ENCODE data around the gene TAAR6.
"Not testable (repeated sequence)": the region's sequence is repeated elsewhere in the genome, so short reads cannot be mapped to it uniquely, and the experiment has no call there.

Gene TAAR6, protein sequence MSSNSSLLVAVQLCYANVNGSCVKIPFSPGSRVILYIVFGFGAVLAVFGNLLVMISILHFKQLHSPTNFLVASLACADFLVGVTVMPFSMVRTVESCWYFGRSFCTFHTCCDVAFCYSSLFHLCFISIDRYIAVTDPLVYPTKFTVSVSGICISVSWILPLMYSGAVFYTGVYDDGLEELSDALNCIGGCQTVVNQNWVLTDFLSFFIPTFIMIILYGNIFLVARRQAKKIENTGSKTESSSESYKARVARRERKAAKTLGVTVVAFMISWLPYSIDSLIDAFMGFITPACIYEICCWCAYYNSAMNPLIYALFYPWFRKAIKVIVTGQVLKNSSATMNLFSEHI

DNA sequence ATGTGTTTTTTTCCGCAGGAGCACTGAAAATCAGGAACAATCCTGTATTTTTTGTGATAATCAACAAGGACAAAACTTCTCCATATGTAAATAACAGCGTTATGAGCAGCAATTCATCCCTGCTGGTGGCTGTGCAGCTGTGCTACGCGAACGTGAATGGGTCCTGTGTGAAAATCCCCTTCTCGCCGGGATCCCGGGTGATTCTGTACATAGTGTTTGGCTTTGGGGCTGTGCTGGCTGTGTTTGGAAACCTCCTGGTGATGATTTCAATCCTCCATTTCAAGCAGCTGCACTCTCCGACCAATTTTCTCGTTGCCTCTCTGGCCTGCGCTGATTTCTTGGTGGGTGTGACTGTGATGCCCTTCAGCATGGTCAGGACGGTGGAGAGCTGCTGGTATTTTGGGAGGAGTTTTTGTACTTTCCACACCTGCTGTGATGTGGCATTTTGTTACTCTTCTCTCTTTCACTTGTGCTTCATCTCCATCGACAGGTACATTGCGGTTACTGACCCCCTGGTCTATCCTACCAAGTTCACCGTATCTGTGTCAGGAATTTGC is at the start of gene TAAR6:
TAAR6 (plus strand) TSS at position 102 of the 557 bp plus-strand sequence; CDS start at position 102, 0 bp downstream.
- DNase-seq = no peak

DNA sequence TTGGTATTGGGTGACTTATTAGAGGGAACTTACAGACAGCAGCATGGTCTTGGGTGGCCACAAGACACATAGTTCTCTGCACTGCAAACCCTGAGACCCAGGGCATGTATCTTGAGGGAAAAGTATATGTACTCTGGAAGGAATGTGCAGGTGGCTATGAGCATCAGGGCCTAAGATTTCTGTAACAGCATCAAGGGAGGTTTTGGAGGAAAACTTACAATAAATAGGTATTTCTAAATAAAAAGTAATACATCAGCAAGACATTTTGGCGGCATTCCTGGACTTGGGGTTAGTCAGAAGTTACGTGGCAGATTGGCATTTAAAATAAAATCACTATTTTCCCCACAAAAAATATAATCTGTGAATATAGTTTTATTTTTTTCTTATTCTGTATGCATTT is 49.2 kb upstream of the TAAR6 start:
- DNase-seq = no peak

DNA sequence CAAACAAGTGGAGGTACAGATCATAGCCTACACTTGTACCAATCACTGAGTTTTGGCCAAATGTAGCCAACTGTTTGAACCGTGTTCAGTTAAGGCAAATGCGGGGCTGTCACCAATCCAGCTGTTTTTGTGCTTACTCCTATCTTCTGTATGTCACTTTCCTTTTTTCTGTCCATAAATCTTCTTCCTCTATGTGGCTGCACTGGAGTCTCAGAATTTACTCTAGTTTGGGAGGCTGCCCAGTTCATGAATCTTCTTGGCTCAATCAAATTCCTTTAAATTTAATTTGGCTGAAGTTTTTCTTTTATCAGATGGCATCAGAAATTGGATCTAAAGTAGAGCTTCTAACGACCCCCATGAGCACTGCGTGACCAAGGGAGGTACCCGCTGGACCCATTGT is 45.5 kb upstream of the TAAR6 start:
- no peak for DNase-seq

DNA sequence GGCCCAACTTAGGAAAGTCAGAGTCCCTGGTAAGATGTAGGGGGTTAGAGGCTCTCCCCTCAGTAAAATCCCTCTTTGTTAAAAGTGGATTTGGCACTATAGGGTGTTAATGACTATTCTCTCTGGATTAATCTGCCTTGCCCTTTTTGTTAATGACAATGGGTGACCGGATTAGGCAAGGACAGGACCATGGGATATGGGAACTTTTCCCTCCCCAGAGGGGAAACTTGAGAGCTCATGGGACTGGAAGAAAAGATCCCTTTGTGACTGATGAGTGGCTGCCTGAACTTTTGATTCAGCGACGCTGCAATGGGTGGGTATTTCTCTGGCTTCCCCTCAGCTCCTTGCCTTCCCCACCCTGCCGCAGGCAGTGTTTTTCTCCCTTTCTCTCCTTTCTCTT is 44.3 kb upstream of the TAAR6 start:
- no peak for DNase-seq

DNA sequence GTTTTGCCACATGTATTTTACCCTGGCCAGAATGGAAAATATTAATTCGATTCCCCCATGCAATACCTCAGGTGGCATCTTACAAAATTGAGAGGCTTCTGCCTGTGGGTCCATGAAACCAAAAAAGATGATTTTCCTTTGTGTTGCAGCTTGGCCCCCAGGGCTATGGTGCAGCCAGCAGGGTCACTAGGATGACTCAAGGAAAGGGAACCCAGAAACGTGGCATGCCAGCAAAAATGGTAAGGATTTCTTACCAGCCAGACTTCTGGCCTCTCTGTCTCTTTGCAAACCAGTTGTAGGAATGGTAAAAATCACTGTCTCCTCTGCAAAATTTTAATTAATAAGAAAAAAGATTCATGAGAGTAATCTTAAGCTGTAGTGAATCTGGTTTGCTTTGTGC is 43.7 kb upstream of the TAAR6 start:
- no peak for DNase-seq

DNA sequence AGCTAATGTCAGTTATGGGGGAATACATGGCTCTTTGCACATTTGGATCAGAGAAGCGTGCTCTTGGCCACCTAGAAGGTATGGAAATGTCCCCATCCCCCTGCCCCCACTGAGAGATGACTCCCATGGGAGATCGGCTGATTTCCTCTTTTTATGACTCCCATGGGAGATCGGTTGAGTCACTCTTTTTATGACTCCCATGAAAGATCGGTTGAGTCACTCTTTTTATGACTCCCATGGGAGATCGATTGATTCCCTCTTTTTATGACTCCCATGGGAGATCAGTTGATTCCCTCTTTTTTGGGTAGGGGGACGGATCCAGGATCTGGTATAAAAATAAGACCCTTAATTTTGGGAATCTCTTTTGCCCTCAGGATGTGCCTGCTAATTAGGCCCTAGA is 42.3 kb upstream of the TAAR6 start:
- DNase-seq = no peak

DNA sequence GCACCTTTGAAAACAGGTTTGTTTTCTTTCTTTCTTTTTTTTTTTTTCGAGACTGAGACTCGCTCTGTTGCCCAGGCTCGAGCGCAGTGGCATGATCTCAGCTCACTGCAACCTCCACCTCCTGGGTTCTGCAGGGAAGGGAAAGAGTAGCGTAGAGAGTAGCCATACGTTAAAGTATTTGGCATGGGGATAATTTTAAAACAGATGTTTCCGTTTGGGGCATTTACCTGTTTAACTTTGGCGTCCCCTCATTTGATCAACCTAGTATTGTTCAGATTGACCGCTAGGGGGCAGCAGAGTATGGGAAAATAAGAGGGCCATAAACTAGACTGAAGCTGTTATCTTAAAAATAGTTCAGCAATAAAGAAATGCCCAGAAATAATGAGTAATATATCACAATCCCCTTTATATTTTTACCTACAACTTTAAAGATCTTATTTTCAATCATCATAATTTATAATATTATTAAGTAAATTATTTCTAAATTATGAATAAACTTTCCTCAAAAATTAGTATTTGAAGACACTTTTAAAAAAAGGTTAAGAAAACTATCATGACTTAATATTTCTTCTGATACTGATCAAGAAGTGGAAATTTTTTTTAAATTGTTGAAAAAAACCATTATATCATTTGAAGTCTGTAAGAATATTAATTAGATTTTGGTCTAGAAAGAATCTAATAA is 39.7 kb upstream of the TAAR6 start:
- peak; percentile 46 for DNase-seq

DNA sequence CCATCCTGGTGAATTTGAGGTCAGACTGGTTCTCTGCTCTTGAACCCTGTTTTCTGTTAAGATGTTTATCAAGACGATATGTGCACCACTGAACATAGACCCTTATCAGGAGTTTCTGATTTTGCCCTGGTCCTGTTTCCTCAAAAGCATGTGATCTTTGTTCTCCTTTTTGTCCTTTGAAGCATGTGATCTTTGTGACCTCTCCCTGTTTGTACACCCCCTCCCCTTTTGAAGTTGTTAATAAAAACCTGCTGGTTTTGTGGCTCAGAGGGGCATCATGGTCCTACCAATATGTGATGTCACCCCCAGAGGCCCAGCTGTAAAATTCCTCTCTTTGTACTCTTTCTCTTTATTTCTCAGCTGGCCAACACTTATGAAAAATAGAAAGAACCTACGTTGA is 35.6 kb upstream of the TAAR6 start:
- DNase-seq = not testable (repeated sequence)

DNA sequence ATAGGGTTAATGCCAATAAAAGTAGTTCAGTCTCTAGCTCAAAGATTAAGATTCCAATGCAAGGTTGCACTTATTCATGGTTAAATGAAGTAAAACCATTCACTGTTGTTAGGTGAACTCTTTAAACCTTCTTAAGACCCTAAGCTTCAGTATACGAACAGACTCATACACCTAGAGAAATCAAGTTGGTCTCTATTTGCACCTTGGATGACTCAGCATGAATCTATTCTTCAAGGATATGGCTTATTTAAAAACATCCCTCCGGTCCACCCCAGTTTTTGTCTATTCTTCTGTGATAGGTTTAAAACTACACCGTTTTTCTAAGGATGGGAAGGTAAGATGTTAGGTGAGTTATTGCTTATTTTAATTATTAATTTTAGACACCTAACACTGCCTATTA is 33.0 kb upstream of the TAAR6 start:
- DNase-seq = no peak

DNA sequence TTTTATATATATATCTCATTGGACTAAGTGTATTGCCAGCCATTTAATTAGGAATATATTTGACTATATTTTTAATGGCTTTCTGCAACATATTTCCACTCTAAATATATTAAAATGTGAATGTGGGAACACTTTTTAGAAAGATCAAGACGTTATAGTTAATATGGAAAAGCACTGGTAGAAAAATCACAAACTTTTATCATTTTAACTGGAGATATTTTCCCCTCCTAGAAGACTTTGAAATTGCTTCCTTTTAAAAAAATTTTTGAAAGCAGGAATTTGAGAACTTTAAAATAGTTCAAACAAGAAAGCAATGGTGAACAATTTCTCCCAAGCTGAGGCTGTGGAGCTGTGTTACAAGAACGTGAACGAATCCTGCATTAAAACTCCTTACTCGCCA is 32.1 kb upstream of the TAAR6 start, which contains the start of gene TAAR9:
TAAR9 (plus strand) TSS at position 301 of the 400 bp plus-strand sequence; CDS start at position 314, 13 bp downstream.
- no peak for DNase-seq

DNA sequence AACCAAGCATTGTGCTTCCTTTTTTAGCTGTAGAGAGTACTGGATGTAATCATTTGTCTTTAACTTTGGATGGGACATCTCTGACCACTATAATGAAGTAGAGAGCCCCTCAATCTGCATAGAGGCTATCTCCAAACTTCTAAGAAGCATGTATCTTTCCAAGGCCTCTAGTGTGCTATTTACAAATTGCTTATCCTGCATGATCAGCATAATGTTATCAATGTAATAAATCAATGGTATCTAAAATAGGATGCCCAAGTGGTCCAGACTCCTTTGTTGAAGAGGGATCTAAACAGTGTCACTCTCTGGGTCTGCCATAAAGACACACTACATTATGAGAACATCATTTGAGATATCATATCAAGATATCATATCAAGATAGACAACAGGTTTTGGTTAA is 25.3 kb upstream of the TAAR6 start:
- no peak for DNase-seq

DNA sequence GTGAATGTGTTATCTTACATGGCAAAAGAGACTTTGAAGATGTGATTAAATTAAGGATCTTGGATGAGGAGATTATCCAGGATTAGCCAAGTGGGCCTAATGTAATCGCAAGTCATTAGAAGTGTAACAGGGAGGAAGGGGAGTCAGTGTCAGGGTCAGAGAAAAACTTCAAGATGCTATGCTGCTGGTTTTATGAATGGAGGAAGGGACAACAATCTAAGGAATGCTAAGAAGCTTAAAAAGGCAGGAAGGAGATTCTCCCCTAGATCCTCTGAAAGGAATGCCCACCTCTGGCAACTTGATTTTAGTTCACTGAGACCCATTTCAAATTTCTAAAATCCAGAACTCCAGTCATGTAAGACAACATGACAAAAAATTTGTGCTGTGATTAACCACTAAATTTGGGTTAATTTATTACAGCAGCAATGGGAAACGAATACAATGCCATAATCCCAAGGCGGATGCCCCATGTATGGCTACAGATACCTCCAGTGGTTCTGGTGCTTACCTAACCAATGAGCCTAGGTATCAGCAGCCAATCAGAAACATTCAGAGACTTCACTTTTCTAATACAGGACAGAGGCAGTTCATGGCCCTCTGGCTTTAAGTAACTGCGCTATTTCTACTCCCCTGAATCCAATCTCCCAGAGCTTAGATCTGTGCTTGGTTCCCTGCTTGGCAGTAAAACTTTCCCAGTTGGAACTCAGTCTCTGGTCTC is 21.2 kb upstream of the TAAR6 start:
- DNase-seq = no peak

DNA sequence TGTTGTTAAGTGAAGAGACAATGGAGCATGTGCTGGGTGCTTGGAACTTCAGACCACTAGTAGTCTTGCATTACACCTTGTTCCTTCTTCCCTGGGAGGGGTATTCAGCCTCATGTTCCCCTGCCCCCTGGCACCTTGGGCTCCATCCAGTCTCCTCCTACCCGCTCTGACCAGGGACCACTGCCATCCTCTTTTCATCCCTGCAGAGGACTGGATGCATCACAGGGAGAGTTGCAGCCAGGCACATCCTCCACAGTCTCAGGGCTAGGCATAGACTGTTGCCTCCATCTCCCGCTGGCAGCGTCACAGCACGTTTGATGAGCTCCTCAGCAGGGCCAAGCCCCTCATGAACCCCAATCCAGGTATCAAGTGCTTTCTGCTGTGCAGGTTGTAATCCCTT is 18.9 kb upstream of the TAAR6 start:
- no peak for DNase-seq

DNA sequence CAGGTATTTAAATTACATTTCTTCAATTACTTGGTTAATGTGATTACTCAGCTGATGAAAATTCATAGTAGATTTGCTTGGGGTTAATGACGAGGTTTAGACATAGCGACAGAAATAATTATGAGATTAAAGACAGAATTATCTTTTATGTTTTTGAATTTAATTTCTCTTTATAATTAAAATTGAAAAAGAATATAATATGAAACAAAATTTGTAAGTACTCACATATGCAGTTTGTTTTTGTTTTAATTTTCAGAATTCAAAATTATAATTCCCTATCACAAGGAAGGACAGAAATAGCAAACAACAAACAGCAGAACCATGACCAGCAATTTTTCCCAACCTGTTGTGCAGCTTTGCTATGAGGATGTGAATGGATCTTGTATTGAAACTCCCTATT is 17.8 kb upstream of the TAAR6 start, which contains the start of gene TAAR8:
TAAR8 (plus strand) TSS at position 301 of the 400 bp plus-strand sequence; CDS start at position 322, 21 bp downstream.
- DNase-seq = no peak

DNA sequence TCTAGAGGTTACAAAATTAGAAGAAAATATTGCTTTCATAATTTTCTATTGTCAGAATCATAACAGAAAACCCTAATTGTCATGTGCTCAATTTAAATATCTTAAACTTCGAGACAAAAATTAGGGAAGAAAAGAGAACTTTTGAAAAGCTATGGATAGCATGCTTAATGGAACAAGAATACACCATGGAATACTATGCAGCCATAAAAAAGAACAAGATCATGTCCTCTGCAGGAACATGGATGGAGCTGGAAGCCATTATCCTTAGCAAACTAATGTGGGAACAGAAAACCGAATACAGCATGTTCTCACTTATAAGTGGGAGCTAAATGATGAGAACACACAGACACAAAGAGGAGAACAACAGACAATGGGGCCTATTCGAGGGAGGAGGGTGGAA is 10.0 kb upstream of the TAAR6 start:
- not testable (repeated sequence) for DNase-seq

DNA sequence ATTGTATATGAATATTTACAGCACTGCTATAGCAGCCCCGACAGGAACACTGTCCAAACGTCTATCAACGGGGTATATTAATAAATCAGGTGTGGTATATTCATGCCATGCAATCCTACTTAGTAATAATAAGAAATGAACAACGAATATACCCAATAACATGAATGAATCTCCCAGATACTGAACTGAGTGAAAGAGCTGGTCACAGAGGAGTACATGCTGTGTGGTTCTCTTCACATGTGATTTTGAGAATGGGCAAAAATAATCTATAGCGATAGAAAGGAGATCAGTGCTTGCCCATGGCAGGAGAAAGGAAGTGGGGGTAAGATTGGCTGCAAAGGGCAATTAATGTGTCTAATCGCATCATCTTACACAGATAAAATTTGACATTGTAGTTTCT is 3.7 kb upstream of the TAAR6 start:
- no peak for DNase-seq

DNA sequence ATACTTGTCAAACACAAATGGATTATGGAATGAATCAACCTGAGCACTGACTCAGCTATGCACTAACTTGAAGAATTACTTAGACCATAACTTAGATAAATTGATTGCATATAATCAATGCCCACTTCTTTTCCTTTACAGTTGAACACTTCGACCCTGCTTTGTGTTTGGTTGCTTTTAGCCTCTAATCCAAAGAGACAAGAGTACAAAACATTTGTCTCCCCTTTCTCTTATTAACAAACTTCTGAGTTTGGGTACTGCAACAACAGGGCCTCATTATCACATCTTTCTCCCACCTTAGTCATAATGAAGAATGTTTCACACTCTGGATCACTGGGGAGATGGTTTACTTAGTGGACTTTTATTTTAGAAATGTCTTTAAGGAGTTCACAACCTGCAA is 2.6 kb upstream of the TAAR6 start:
- DNase-seq = no peak

DNA sequence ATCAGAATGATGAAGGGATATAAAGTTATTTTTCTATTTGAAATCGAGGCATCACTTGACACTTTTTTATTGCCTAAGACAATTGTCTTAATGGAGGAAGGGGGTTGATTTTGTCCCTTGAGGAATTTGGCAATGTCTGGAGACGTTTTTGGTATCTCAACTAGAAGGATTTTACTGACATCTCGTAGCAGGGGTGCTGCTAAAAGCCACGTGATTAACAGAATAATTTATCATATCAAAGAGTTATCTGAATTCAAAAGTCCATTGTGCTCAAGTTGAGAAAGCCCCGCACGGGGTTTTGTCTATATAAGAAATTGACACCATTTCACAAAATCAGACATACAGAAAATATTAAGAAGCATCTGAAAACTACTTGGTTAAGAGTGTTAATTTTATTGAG is 1.5 kb upstream of the TAAR6 start:
- no peak for DNase-seq

DNA sequence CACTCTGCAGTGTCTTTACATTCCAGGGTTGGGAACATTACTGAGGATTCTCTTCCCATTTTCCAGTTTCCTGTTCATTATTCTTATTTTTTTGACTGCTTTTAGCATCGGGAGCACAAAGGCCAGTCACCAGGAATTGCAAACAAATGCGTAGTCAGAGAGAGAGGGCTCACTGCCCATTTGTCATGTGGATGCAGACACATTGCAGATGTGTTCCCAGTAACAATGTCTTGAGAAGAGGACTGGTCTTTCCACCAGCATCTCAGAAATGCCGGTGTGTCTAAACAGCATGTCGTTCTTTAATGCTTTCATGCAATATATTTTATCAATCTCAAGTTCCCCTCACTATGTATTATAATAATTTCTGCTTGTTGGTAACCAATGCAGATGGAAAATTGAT is 952 bp upstream of the TAAR6 start:
- DNase-seq = no peak

DNA sequence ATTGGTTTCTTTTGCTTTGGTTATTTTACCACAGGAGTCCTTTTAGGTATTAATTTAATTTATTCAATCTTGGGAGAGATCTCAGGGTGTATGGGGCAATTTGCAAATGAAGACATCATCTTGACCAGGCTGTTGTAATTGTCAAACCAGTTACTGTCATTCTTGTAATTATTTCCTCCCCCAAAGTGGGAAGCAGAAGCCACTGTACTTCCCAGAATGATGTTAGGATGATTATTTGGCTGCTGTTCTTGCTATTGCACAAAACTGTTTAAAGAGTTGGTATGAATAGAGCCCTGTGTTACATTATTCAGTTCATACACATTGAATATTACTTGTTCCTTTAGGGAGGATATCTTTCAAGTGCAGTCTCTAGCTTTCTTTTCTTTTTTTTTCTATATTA is 1.7 kb downstream of the TAAR6 start:
- DNase-seq = no peak

DNA sequence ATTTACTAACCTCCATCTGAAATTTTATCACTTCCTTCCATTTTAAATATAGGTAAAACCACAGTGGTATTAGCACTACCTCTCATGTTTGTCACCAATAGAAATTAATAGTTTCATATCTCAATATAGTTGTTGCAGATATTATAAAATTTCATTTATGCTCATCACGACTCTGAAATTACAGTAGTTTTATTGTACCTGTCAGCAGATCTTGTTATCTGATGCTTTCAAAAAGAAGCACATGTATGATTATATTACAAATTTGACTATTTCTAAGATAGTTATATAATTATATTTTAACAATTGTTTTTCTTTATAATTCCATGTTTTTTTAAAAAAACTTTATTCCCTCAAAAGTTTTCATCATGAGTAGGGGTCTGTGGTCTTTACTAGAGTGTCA is 14.6 kb downstream of the TAAR6 start:
- no peak for DNase-seq

DNA sequence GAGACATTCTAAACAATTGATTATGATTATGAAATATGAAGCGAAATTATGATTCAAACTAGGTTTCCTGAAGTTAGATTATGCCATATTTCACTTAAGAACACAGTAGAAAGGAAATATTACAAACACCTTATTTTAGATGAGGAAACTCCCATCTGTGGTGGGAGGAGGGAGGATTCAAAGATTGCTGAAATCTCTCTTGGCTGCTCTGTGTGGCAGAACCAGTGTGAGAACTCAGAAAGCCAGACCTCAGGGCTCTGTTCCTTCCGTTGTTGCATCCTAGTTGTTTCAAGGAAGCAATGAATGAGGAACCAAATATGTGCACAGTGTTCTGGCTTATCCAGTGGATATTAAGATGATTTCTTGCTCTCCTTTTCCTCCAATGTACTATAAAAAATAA is 17.3 kb downstream of the TAAR6 start:
- DNase-seq = no peak

DNA sequence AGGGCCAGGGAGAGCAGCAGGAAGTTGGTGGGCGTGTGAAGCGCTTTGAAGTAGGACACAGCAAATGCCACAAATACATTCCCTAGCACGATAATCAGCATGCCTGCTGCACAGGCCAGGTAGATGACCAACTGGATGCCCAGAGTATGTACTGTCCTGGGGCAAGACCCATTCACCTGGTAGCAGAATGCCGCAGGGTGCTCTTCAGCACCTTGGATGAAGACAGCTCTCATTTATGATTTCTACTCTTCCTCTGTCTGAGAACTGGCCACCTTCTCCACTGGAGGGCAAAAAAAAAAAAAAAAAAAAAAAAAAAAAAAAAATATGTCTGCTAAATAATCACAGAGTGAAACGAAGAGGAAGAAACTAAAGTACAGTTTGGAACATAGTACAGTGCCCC is 19.3 kb downstream of the TAAR6 start, which contains the start of gene TAAR5:
TAAR5 (minus strand) TSS at position 288 of the 400 bp plus-strand sequence; CDS start at position 233, 55 bp downstream.
- no peak for DNase-seq

Data from SHP77 treated with DMSO at 0.1 percent for 48 hours (cell line).